WTC11 (cell line): ENCODE measurements around the gene CAMTA1. TPM values are rescaled to one million over a fixed set of nuclear protein-coding genes. Genes with fewer than 3 reads are reported as not detected.

Experiments
- ATAC-seq: fragments of 200-7000 bp; cut with Tn5 transposase; 2 replicates; pipeline ENCODE4 v1.10.0; 2021; ENCODE audit warnings: mild to moderate bottlenecking, moderate library complexity
- CTCF ChIA-PET: fragments of 300-600 bp; sonication (Branson Sonifier 250); formaldehyde crosslinking; loops from one replicate; lab custom pipeline; 2021; ENCODE audit warnings: antibody characterized with exemption; lab: Charles Lee
- POLR2A ChIA-PET: fragments of 350-600 bp; sonication (Branson Sonifier 250); formaldehyde crosslinking; loops from one replicate; lab custom pipeline; 2021; ENCODE audit warnings: antibody characterized with exemption; lab: Charles Lee
- DNase-seq: peaks from one replicate; pipeline ENCODE4 v3.0.0; 2021; ENCODE audit warnings: low spot score
- H3K27ac Mint-ChIP-seq: 2 replicates; pipeline ENCODE4 v1.8.0; 2021; ENCODE audit warnings: mixed read lengths
- H3K27me3 Mint-ChIP-seq: 2 replicates; pipeline ENCODE4 v1.8.0; 2021; ENCODE audit warnings: low read depth, mild to moderate bottlenecking, moderate library complexity, mixed read lengths
- H3K36me3 Mint-ChIP-seq: 2 replicates; pipeline ENCODE4 v1.8.0; 2021; ENCODE audit warnings: mixed read lengths
- H3K4me1 Mint-ChIP-seq: 2 replicates; pipeline ENCODE4 v1.8.0; 2022; ENCODE audit warnings: mixed read lengths
- H3K4me3 Mint-ChIP-seq: 2 replicates; pipeline ENCODE4 v1.8.0; 2021; ENCODE audit warnings: mild to moderate bottlenecking, moderate library complexity, mixed read lengths
- H3K9me3 Mint-ChIP-seq: 2 replicates; pipeline ENCODE4 v1.8.0; 2021; ENCODE audit warnings: mixed read lengths
- CREB1 ChIP-seq: sonication (generic); formaldehyde crosslinking; IDR thresholded peaks from 2 replicates; pipeline ENCODE4 v1.8.0; 2023; ENCODE audit warnings: mild to moderate bottlenecking, missing genetic modification reagents
- FOXK1 ChIP-seq: sonication (generic); formaldehyde crosslinking; IDR thresholded peaks from 2 replicates; pipeline ENCODE4 v1.8.0; 2022; ENCODE audit warnings: mild to moderate bottlenecking, moderate library complexity, missing genetic modification reagents
- HMGXB4 ChIP-seq: sonication (generic); formaldehyde crosslinking; IDR thresholded peaks from 2 replicates; pipeline ENCODE4 v1.8.1; 2023; ENCODE audit warnings: mild to moderate bottlenecking, moderate library complexity, missing genetic modification reagents
- IRF2 ChIP-seq: sonication (generic); formaldehyde crosslinking; IDR thresholded peaks from 2 replicates; pipeline ENCODE4 v1.8.0; 2022; ENCODE audit warnings: low read depth, missing genetic modification reagents, borderline replicate concordance
- JUN ChIP-seq: sonication (generic); formaldehyde crosslinking; IDR thresholded peaks from 2 replicates; pipeline ENCODE4 v1.8.0; 2023; ENCODE audit warnings: mild to moderate bottlenecking, missing genetic modification reagents
- MXD4 ChIP-seq: fragments of 250-450 bp; sonication (Bioruptor Pico); IDR thresholded peaks from 2 replicates; pipeline ENCODE4 v1.8.0; 2021; ENCODE audit warnings: mild to moderate bottlenecking, moderate library complexity, borderline replicate concordance
- MYBL2 ChIP-seq: sonication (generic); formaldehyde crosslinking; IDR thresholded peaks from 2 replicates; pipeline ENCODE4 v1.8.1; 2023; ENCODE audit warnings: mild to moderate bottlenecking, moderate library complexity, missing genetic modification reagents
- NR3C1 ChIP-seq: sonication (generic); formaldehyde crosslinking; conservative IDR thresholded peaks from 2 replicates; pipeline ENCODE4 v1.8.1; 2023; ENCODE audit warnings: low read depth, mild to moderate bottlenecking, missing genetic modification reagents
- RELA ChIP-seq: sonication (generic); formaldehyde crosslinking; IDR thresholded peaks from 2 replicates; pipeline ENCODE4 v1.8.1; 2022; ENCODE audit warnings: missing genetic modification reagents, mild to moderate bottlenecking, borderline replicate concordance
- RORB ChIP-seq: fragments of 250-450 bp; sonication (Bioruptor Pico); IDR thresholded peaks from 2 replicates; pipeline ENCODE4 v1.9.0; 2021; ENCODE audit warnings: mild to moderate bottlenecking
- SMAD3 ChIP-seq: sonication (generic); formaldehyde crosslinking; IDR thresholded peaks from 2 replicates; pipeline ENCODE4 v1.8.0; 2022; ENCODE audit warnings: missing genetic modification reagents, mild to moderate bottlenecking, borderline replicate concordance
- SMAD4 ChIP-seq: sonication (generic); formaldehyde crosslinking; IDR thresholded peaks from 2 replicates; pipeline ENCODE4 v1.8.0; 2022; ENCODE audit warnings: mild to moderate bottlenecking, missing genetic modification reagents
- SP1 ChIP-seq: sonication (generic); formaldehyde crosslinking; conservative IDR thresholded peaks from 2 replicates; pipeline ENCODE4 v1.8.1; 2022; ENCODE audit warnings: missing genetic modification reagents
- ZMAT4 ChIP-seq: fragments of 250-450 bp; sonication (Bioruptor Pico); IDR thresholded peaks from 2 replicates; pipeline ENCODE4 v1.9.0; 2021; ENCODE audit warnings: mild to moderate bottlenecking
- ZNF138 ChIP-seq: sonication (generic); formaldehyde crosslinking; conservative IDR thresholded peaks from 2 replicates; pipeline ENCODE4 v1.8.1; 2022; ENCODE audit warnings: mild to moderate bottlenecking, moderate library complexity, missing genetic modification reagents
- ZNF263 ChIP-seq: sonication (generic); formaldehyde crosslinking; IDR thresholded peaks from 2 replicates; pipeline ENCODE4 v1.8.1; 2022; ENCODE audit warnings: low read depth, mild to moderate bottlenecking, moderate library complexity, missing genetic modification reagents
- ZNF317 ChIP-seq: sonication (generic); formaldehyde crosslinking; IDR thresholded peaks from 2 replicates; pipeline ENCODE4 v1.8.1; 2023; ENCODE audit warnings: low read depth, mild to moderate bottlenecking, moderate library complexity, missing genetic modification reagents, borderline replicate concordance
- total RNA-seq: library from RNA; stranded (reverse); gene quantifications from 3 replicates; pipeline ENCODE4 v1.2.3, GENCODE V29; 2021
- TF ChIP-seq, protein P1 (sequence below): sonication (generic); formaldehyde crosslinking; IDR thresholded peaks from 2 replicates; pipeline ENCODE4 v1.8.0; 2022; ENCODE audit warnings: mild to moderate bottlenecking, missing genetic modification reagents
- TF ChIP-seq, protein P2 (sequence below): fragments of 250-450 bp; sonication (Bioruptor Pico); IDR thresholded peaks from 2 replicates; pipeline ENCODE4 v1.8.0; 2021; ENCODE audit warnings: mild to moderate bottlenecking
- TF ChIP-seq, protein P3 (sequence below): fragments of 250-450 bp; sonication (Bioruptor Pico); IDR thresholded peaks from 2 replicates; pipeline ENCODE4 v1.9.0; 2021; ENCODE audit warnings: mild to moderate bottlenecking
- TF ChIP-seq, protein P4 (sequence below): sonication (generic); formaldehyde crosslinking; IDR thresholded peaks from 2 replicates; pipeline ENCODE4 v1.8.1; 2023; ENCODE audit warnings: mild to moderate bottlenecking, missing genetic modification reagents, moderate library complexity

The CAMTA1 gene
- total RNA-seq, 1 experiment from 2014 or later = 86.4 TPM

GRCh38 chr1:6771441-6771769 lies 13.8 kb upstream of the CAMTA1 start:
- DNase-seq (no peak), ATAC-seq (no peak; the same call in 1 of the 2 replicates)
- CTCF ChIA-PET = interaction anchor here (0.7 to 2.0 kb wide), 7 partner anchors 10 to 709 kb away, joined by 3 to 7 read pairs (median 4); partner anchors contain the start of genes CAMTA1 and DNAJC11
- H3K9me3 Mint-ChIP-seq = peaks cover 9% of the 10 kb centered on the region
- TF ChIP-seq MXD4 (CRISPR knock-in tag) = no peak
- TF ChIP-seq ZNF317 (CRISPR knock-in tag) = no peak
- TF ChIP-seq, protein P1, sequence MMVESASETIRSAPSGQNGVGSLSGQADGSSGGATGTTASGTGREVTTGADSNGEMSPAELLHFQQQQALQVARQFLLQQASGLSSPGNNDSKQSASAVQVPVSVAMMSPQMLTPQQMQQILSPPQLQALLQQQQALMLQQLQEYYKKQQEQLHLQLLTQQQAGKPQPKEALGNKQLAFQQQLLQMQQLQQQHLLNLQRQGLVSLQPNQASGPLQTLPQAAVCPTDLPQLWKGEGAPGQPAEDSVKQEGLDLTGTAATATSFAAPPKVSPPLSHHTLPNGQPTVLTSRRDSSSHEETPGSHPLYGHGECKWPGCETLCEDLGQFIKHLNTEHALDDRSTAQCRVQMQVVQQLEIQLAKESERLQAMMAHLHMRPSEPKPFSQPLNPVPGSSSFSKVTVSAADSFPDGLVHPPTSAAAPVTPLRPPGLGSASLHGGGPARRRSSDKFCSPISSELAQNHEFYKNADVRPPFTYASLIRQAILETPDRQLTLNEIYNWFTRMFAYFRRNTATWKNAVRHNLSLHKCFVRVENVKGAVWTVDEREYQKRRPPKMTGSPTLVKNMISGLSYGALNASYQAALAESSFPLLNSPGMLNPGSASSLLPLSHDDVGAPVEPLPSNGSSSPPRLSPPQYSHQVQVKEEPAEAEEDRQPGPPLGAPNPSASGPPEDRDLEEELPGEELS (CRISPR knock-in tag) = no peak
- TF ChIP-seq FOXK1 (CRISPR knock-in tag) = no peak
- no peak for TF ChIP-seq MYBL2
- TF ChIP-seq JUN (CRISPR knock-in tag) = no peak
- TF ChIP-seq CREB1 = no peak
- no peak for TF ChIP-seq SMAD4 (CRISPR knock-in tag)
- no peak overlapping the region for H3K4me3 Mint-ChIP-seq
- no peaks in the 10 kb centered on the region; the same call in 1 of the 2 replicates for H3K36me3 Mint-ChIP-seq
- no peaks in the 10 kb centered on the region; the same call in 1 of the 2 replicates for H3K27me3 Mint-ChIP-seq
- H3K4me1 Mint-ChIP-seq = peaks cover 24% of the 10 kb centered on the region
- no peak overlapping the region for H3K27ac Mint-ChIP-seq
- POLR2A ChIA-PET = interaction anchor here (0.7 to 2.1 kb wide), 2 partner anchors 13 to 886 kb away, joined by 3 to 7 read pairs; partner anchors contain the start of gene CAMTA1

- POLR2A ChIA-PET = no interaction called here
- DNase-seq (no peak), ATAC-seq (no peak)
- CTCF ChIA-PET = no interaction called here
- Mint-ChIP-seq H3K27ac (no peak overlapping the region), H3K9me3 (peaks cover 15% of the 10 kb centered on the region), H3K4me3 (no peak overlapping the region), H3K36me3 (no peaks in the 10 kb centered on the region; the same call in 1 of the 2 replicates), H3K4me1 (peaks cover 24% of the 10 kb centered on the region), H3K27me3 (no peaks in the 10 kb centered on the region; the same call in 1 of the 2 replicates)
- TF ChIP-seq RELA (CRISPR knock-in tag) (no peak), NR3C1 (CRISPR knock-in tag) (no peak), FOXK1 (CRISPR knock-in tag) (no peak), SMAD3 (CRISPR knock-in tag) (no peak), ZNF263 (CRISPR knock-in tag) (no peak), CREB1 (no peak), HMGXB4 (CRISPR knock-in tag) (no peak), IRF2 (CRISPR knock-in tag) (no peak), SP1 (no peak), ZNF138 (CRISPR knock-in tag) (no peak), ZMAT4 (CRISPR knock-in tag) (no peak), RORB (CRISPR knock-in tag) (no peak)
- TF ChIP-seq, protein P2, sequence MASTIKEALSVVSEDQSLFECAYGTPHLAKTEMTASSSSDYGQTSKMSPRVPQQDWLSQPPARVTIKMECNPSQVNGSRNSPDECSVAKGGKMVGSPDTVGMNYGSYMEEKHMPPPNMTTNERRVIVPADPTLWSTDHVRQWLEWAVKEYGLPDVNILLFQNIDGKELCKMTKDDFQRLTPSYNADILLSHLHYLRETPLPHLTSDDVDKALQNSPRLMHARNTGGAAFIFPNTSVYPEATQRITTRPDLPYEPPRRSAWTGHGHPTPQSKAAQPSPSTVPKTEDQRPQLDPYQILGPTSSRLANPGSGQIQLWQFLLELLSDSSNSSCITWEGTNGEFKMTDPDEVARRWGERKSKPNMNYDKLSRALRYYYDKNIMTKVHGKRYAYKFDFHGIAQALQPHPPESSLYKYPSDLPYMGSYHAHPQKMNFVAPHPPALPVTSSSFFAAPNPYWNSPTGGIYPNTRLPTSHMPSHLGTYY = no peak
- TF ChIP-seq, protein P3, sequence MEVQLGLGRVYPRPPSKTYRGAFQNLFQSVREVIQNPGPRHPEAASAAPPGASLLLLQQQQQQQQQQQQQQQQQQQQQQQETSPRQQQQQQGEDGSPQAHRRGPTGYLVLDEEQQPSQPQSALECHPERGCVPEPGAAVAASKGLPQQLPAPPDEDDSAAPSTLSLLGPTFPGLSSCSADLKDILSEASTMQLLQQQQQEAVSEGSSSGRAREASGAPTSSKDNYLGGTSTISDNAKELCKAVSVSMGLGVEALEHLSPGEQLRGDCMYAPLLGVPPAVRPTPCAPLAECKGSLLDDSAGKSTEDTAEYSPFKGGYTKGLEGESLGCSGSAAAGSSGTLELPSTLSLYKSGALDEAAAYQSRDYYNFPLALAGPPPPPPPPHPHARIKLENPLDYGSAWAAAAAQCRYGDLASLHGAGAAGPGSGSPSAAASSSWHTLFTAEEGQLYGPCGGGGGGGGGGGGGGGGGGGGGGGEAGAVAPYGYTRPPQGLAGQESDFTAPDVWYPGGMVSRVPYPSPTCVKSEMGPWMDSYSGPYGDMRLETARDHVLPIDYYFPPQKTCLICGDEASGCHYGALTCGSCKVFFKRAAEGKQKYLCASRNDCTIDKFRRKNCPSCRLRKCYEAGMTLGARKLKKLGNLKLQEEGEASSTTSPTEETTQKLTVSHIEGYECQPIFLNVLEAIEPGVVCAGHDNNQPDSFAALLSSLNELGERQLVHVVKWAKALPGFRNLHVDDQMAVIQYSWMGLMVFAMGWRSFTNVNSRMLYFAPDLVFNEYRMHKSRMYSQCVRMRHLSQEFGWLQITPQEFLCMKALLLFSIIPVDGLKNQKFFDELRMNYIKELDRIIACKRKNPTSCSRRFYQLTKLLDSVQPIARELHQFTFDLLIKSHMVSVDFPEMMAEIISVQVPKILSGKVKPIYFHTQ (CRISPR knock-in tag) = no peak
- TF ChIP-seq, protein P4, sequence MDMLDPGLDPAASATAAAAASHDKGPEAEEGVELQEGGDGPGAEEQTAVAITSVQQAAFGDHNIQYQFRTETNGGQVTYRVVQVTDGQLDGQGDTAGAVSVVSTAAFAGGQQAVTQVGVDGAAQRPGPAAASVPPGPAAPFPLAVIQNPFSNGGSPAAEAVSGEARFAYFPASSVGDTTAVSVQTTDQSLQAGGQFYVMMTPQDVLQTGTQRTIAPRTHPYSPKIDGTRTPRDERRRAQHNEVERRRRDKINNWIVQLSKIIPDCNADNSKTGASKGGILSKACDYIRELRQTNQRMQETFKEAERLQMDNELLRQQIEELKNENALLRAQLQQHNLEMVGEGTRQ (CRISPR knock-in tag) = no peak
Measured at GRCh38 chr1:6774381-6774780, 10.9 kb upstream of the CAMTA1 start.
